ENCODE data around the gene CHID1.

Gene CHID1

GRCh38 chr11:877565-877964 lies 33.0 kb downstream of the CHID1 start:
- TF ChIP-seq, protein P1, sequence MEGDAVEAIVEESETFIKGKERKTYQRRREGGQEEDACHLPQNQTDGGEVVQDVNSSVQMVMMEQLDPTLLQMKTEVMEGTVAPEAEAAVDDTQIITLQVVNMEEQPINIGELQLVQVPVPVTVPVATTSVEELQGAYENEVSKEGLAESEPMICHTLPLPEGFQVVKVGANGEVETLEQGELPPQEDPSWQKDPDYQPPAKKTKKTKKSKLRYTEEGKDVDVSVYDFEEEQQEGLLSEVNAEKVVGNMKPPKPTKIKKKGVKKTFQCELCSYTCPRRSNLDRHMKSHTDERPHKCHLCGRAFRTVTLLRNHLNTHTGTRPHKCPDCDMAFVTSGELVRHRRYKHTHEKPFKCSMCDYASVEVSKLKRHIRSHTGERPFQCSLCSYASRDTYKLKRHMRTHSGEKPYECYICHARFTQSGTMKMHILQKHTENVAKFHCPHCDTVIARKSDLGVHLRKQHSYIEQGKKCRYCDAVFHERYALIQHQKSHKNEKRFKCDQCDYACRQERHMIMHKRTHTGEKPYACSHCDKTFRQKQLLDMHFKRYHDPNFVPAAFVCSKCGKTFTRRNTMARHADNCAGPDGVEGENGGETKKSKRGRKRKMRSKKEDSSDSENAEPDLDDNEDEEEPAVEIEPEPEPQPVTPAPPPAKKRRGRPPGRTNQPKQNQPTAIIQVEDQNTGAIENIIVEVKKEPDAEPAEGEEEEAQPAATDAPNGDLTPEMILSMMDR (IDR thresholded peaks at IDR 0.05; ENCODE audit: low read depth, low read length): no peak

GRCh38 chr11:876545-876944 lies 34.1 kb downstream of the CHID1 start:
- TF ChIP-seq, protein P1 (IDR thresholded peaks at IDR 0.05; ENCODE audit: low read depth, low read length): no peak
- peak overlapping the region; percentile 51 for H3K27ac ChIP-seq
- H3K9me3 ChIP-seq (ENCODE audit: severe bottlenecking): no peaks in the 10 kb centered on the region
- H3K36me3 ChIP-seq: peaks cover 36% of the 10 kb centered on the region
- no peak for DNase-seq
- H3K27me3 ChIP-seq (ENCODE audit: insufficient read depth, low read depth, severe bottlenecking): no peaks in the 10 kb centered on the region
- no peak overlapping the region for H3K4me3 ChIP-seq (ENCODE audit: low read depth, low read length)

More at GRCh38 chr11:877565-877964, 33.0 kb downstream of the CHID1 start:
- Histone ChIP-seq H3K4me3 (ENCODE audit: low read depth, low read length) (no peak overlapping the region), H3K27ac (no peak overlapping the region), H3K36me3 (peaks cover 43% of the 10 kb centered on the region), H3K9me3 (ENCODE audit: severe bottlenecking) (no peaks in the 10 kb centered on the region), H3K27me3 (ENCODE audit: insufficient read depth, low read depth, severe bottlenecking) (no peaks in the 10 kb centered on the region)
- DNase-seq: peak; percentile 55

DNA sequence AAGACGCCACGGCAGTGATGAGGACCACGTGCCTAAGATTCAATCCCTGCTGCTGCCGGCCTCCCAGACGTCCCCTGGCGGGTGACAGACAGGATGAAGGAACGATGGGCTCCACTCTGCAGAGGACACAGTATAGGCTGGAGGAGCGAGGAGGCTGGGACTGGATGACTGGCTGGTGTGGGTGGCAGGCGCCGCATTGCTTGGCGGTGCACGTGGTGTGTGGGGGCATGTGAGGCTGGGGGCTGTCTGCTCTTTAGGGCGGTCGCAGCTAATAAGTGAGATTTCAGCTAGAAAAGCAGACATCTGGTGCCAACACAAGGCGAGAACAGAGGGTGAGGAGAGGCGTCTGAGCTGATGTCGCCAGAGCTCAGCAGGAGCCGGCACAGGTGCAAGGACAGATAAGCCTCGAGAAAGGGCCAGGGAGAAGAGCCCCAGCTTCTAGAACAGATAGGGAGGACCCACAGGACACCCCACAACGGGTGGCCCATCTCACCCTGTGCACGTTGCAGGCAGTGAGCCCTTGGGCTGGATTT lies 34.8 kb downstream of the CHID1 start:
- H3K9me3 ChIP-seq (ENCODE audit: severe bottlenecking): no peaks in the 10 kb centered on the region
- H3K36me3 ChIP-seq: peaks cover 34% of the 10 kb centered on the region
- H3K4me3 ChIP-seq (ENCODE audit: low read depth, low read length): no peak overlapping the region
- H3K27ac ChIP-seq: peak overlapping the region; percentile 51
- TF ChIP-seq, protein P1 (IDR thresholded peaks at IDR 0.05; ENCODE audit: low read depth, low read length): no peak
- H3K27me3 ChIP-seq (ENCODE audit: insufficient read depth, low read depth, severe bottlenecking): no peaks in the 10 kb centered on the region
- DNase-seq: no peak

DNA sequence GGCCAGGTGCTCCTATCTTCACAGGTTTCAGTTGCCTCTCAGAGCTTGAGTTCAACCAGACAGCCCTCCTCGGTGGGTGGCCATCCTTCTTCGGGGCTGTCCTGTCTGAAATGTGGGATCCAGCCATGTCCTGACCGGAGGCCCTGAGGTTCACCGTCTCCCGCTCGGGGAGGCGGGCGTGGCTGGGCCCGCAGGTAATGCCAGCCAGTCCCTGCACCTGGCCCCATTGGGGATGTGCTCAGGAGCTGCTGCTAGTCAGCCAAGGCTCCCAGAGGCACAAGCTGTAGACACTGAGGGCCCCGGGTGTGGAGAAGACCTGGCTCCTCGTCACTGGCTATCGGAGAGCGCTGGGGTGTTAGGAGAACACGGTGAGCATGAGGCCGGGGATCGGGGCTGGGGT lies 35.4 kb downstream of the CHID1 start:
- no peak for DNase-seq
- Histone ChIP-seq H3K36me3 (peaks cover 27% of the 10 kb centered on the region), H3K27ac (peak overlapping the region; percentile 51), H3K9me3 (ENCODE audit: severe bottlenecking) (no peaks in the 10 kb centered on the region), H3K27me3 (ENCODE audit: insufficient read depth, low read depth, severe bottlenecking) (no peaks in the 10 kb centered on the region), H3K4me3 (ENCODE audit: low read depth, low read length) (no peak overlapping the region)
- TF ChIP-seq, protein P1 (IDR thresholded peaks at IDR 0.05; ENCODE audit: low read depth, low read length): no peak

DNA sequence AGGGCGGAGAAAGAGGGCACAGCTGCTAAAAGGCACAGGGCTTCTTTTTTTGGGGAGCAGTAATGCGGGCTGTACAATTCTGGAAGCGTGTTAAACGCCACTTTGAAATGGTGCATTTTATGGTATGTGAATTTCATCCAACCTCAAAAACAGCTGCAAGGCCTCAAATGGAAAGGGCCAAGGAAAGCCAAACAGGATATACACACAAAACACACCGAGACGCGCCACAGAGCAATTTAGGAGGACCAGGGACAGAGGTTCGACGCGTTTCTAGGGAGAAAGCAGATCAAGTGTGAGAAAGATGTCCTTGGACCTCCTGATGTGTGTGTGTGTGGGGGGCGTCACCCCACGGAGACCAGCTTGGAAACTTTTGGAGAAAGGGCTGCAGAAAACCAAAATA lies 36.9 kb downstream of the CHID1 start:
- no peaks in the 10 kb centered on the region for H3K9me3 ChIP-seq (ENCODE audit: severe bottlenecking)
- H3K4me3 ChIP-seq (ENCODE audit: low read depth, low read length): no peak overlapping the region
- H3K27ac ChIP-seq: no peak overlapping the region
- H3K36me3 ChIP-seq: peaks cover 20% of the 10 kb centered on the region
- TF ChIP-seq, protein P1 (IDR thresholded peaks at IDR 0.05; ENCODE audit: low read depth, low read length): no peak
- no peak for DNase-seq
- no peaks in the 10 kb centered on the region for H3K27me3 ChIP-seq (ENCODE audit: insufficient read depth, low read depth, severe bottlenecking)

- no peak overlapping the region for H3K27ac ChIP-seq
- DNase-seq: no peak
- no peaks in the 10 kb centered on the region for H3K9me3 ChIP-seq (ENCODE audit: severe bottlenecking)
- peaks cover 14% of the 10 kb centered on the region for H3K36me3 ChIP-seq
- no peaks in the 10 kb centered on the region for H3K27me3 ChIP-seq (ENCODE audit: insufficient read depth, low read depth, severe bottlenecking)
- no peak overlapping the region for H3K4me3 ChIP-seq (ENCODE audit: low read depth, low read length)
- TF ChIP-seq, protein P1 (IDR thresholded peaks at IDR 0.05; ENCODE audit: low read depth, low read length): no peak
Observed at GRCh38 chr11:872799-873198, 37.8 kb downstream of the CHID1 start.

All from WERI-Rb-1 (cell line).